HG03432 (cell line): ENCODE data around the gene DCC.

Experiments
- ATAC-seq: cut with Tn5 transposase; IDR thresholded peaks from one replicate; pipeline ENCODE4 v1.9.1; 2021; ENCODE audit warnings: mild to moderate bottlenecking, moderate library complexity; ENCODE audit not compliant: unreplicated experiment

Gene DCC

DNA sequence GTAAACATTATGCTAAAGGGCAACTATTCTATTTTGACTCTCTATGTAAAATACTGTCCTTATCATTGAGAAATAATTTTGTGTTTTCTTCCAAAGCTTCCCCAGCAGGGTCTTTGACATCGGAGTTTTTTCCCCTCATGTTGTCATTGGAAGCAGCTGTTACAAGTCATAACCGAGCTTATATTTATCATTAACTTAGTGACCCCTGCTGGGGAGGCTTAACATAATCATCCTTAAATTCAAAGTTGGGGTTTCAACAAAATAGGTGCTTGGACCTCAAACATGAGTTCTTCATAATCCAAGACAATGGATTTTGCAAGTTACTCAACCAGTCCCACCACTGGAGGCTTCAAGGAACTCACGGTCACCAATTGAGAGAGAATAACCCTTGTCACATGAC lies 330.9 kb downstream of the DCC start:
- ATAC-seq: no peak

GRCh38 chr18:52678034-52678433 lies 338.0 kb downstream of the DCC start:
- no peak for ATAC-seq

GRCh38 chr18:52678551-52678950 lies 338.6 kb downstream of the DCC start:
- no peak for ATAC-seq

- no peak for ATAC-seq
Observed at GRCh38 chr18:52679354-52679753, 339.4 kb downstream of the DCC start.

DNA sequence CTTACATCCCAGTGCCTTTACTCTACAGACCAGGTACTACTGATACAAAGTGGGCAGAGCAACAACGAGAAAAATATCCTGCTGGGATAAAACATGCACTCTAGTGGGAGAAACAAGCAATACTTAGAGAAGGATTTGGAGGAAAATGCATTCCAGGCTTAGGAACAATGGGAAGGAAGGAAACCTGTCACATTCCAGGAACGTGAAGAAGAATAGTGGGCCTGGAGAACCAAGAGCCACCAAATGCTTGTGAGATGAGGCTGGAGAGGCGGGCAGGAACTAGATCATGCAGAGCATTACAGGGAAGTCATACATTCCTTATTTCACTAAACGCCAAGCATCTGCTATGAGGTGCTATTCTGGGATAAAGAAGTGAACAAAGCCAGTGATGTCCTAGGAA lies 342.3 kb downstream of the DCC start:
- ATAC-seq: no peak

DNA sequence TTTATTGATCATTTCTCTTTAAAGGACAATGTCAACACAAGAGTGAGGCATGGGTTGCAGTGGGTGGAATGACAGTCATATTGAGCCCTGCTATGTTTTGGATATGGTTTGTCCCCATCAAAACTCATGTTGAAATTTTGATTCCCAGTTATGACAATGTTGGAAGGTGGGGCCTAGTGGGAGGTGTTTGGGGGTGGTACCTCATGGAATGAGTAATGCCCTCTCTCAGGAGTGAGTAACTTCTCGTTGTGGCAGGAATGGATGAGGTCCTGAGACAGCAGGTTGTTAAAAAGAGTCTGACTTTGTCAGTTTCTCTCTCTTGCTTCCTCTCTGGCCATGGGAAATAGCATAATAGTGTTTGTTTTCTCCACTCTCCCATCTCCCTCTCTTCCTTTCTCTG lies 345.3 kb downstream of the DCC start:
- no peak for ATAC-seq

DNA sequence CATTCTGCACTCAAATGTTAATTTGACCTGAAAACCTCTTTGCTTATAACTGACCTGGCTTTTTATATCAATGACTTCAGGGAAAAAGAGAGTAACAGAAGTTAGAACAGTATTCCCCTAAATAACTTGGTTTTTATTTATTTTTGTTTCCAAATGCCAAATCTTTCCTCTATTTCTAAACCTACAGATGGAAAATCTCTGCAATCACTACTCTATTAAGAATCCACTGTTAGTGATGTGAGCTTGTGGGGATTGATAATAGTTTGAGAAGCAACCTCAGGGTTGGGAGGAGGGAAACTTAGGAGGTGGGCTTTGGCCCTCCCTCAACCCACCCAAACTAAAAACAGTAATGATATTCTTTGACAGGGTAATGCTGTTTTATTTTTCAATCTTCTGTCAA lies 351.8 kb downstream of the DCC start:
- ATAC-seq: no peak

DNA sequence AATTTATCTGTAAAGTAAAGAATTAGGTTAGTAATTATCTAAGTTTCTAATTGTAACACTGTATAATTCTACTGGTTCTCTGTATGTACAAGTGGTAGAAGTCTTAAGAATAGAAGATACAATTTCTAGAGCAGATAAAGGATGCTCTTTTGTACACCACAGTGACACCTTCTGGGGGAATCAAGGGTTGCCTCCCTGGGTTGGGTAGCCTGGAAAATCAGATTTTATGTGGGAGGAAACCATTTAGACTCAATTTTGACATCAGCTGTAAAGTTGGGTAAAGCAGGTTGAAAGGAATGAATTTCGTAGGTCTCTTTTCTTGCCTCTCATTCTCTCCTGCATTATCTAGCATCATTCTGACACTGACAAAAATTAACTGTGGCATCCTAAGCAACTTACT lies 354.8 kb downstream of the DCC start:
- no peak for ATAC-seq

GRCh38 chr18:52700116-52700515 lies 360.1 kb downstream of the DCC start:
- ATAC-seq: no peak

- ATAC-seq: no peak
Observed at GRCh38 chr18:52700816-52701215, 360.8 kb downstream of the DCC start.

DNA sequence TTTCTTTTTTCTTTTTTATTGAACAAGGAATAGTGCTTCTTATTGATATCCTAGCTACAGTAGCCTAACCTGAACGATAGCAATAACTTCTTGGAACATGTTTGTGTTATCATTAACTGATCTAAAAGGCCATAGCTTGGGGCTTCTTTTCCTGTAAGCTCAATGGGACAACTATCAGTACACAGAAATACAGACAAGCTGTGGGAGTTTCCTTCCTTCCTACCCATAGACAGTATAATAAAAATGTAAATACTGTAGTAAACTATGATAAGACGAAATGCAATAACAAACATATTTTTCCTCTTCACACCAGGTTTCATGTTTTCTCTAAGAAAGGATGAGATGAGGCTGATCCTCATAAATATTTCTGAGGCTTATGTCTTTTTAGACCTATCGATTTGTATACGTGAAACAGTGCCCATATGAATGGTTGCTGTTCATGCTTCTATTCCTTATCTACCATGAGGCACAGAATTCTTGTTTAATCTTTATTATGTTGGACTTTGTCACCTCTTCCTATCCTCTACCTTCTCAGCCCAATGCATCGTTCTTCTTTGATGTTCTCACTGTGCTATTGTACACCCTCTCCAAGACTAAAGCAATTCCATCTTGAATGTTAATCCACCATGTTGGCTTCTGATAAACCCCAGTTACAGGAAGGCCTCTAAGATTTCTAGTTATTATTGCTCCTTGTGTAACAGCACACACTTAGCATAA lies 361.4 kb downstream of the DCC start:
- ATAC-seq: no peak

DNA sequence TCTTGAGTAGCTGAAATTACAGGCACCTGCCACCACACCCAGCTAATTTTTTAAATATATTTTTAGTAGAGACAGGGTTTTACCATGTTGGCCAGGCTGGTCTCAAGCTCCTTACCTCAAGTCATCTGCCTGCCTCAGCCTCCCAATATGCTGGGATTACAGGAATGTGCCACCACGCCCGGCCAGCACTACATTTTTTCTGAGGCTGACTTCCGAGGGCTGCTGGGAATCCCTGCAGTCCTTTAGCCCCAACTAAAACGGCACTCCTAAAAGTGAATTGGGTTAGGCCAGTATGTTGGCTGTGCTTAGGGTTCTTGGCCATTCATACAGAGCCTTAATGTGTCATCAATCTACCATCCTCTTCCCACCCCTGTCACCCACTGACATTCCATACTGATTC lies 375.4 kb downstream of the DCC start:
- ATAC-seq: no peak

- no peak for ATAC-seq
Observed at GRCh38 chr18:52715991-52716390, 376.0 kb downstream of the DCC start.

GRCh38 chr18:52716973-52717372 lies 377.0 kb downstream of the DCC start:
- ATAC-seq: no peak

DNA sequence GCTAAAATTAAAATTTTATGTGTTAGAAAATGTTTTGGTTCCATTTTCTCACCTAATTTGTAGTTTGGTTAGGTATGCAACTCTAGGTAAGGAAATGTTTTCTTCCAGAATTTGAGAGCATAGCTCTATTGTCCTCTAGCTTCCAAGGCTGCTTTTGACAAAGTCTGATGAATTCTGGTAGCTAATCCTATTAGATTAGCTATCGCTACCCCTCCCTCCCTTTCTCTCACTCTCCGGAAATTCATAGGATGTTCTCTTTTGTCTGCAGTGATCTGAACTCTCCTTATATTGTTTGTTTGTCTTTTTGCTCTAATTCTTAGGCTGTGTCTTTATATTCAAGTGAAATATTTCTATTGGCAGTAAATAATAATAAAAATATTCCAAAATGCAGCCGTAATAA lies 382.9 kb downstream of the DCC start:
- no peak for ATAC-seq

DNA sequence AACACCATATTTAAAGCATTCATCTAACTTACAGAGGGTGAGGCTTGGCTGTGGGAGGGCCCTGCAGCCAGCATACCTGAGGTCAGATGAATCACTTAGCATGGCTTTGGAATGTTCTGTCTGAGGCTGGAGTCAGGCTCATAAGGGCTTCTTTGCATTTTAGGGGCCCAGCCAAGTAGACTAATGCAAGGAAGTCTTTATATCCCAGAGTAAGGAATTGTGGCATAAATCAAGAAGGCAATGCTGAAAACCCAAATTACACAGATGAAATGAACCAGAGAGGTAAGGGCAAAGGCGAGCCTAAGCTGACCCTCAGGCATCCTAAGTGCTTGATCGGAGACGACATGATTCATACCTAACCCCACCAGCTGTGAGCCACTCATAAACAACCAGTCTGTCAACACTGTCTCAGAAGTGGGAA lies 383.6 kb downstream of the DCC start:
- no peak for ATAC-seq

DNA sequence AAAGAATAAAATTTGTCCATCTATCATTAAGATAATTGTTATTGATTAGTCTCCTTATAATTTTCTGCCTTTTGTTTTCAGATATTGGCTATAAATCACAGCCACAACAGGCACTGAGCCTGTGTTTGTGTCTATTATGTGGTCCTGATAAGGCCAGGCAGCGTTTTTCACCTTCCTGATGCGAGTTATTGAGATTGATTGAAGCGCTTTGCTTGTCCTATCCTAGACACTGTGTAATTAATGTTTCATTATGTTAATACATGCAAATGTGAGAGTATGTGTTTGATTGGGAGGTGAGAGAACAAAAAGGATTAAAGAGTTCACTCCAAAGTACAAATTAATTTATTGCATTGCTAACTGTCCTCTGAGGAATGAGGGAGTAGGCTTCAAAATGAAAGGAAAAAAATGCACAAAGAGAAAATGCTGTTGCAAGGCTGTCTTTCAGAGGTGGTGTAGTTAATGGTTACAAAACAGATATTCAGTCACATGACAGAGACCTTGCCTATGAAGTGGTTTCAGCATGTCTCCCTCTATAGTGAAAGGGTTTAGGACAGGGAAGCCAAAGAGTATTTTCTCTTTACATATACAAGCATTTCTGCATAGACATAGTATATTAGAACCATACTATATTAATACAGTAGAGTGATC lies 391.1 kb downstream of the DCC start:
- no peak for ATAC-seq

DNA sequence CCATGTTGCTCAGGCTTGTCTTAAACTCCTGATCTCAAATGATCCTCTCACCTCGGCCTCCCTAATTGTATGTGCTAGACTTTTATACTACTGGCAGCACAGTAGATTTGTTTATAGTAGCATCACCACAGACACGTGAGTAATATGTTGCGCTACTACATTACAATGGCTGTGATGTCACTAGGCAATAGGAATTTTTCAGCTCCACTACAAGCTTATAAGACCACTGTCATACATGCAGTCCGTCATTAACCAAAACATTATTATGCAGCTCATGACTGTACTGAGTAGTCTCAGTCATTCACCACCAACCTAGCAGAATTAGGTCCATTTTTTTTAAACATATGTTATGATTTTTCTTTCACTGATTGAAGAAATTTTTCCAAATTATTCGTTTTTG lies 398.9 kb downstream of the DCC start:
- no peak for ATAC-seq

GRCh38 chr18:52746986-52747385 lies 407.0 kb downstream of the DCC start:
- no peak for ATAC-seq

- no peak for ATAC-seq
Observed at GRCh38 chr18:52747869-52748268, 407.9 kb downstream of the DCC start.

- no peak for ATAC-seq
Observed at GRCh38 chr18:52748343-52748742, 408.3 kb downstream of the DCC start.

DNA sequence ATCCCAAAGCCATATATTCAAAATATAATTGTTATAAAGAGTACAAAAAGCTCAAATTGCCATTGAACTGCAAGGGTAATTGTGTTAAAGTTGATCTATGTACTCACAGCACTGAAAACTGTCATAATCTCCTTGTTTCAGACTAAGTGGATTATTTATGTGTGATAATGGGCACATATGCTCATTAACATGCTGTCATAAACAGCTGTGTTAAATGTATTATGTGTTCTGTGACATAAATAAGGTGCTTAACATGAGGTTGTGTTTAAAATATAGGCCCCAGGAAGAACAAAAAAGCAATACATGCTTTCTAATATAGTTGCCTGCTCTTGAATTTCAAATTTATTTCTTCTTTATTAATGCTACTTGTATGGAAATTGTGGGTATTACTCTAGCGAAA lies 409.5 kb downstream of the DCC start:
- ATAC-seq: no peak

GRCh38 chr18:52750995-52751394 lies 411.0 kb downstream of the DCC start:
- no peak for ATAC-seq
